ENCODE measurements around the gene ADARB1.
A peak's percentile ranks its signal among the peaks of the same experiment; 100 is the strongest.
"Not testable (repeated sequence)": the region's sequence is repeated elsewhere in the genome, so short reads cannot be mapped to it uniquely, and the experiment has no call there.

The ADARB1 gene

GRCh38 chr21:45134279-45135076 is 60.1 kb downstream of the ADARB1 start:
- no peak for DNase-seq (ENCODE audit: low read depth, low spot score)

GRCh38 chr21:45135122-45135521 is 60.7 kb downstream of the ADARB1 start:
- DNase-seq (ENCODE audit: low read depth, low spot score), result no peak

GRCh38 chr21:45135868-45136267 is 61.5 kb downstream of the ADARB1 start:
- no peak for DNase-seq (ENCODE audit: low read depth, low spot score)

GRCh38 chr21:45136500-45136899 is 62.1 kb downstream of the ADARB1 start:
- no peak for DNase-seq (ENCODE audit: low read depth, low spot score)

GRCh38 chr21:45136927-45137611 is 62.7 kb downstream of the ADARB1 start:
- peak; percentile 49 for DNase-seq (ENCODE audit: low read depth, low spot score)

GRCh38 chr21:45137612-45137937 is 63.2 kb downstream of the ADARB1 start:
- DNase-seq (ENCODE audit: low read depth, low spot score), result no peak

- no peak for DNase-seq (ENCODE audit: low read depth, low spot score)
Measured at GRCh38 chr21:45138199-45139002, 64.0 kb downstream of the ADARB1 start.

GRCh38 chr21:45139003-45139360 is 64.6 kb downstream of the ADARB1 start:
- DNase-seq (ENCODE audit: low read depth, low spot score), result not testable (repeated sequence)

- no peak for DNase-seq (ENCODE audit: low read depth, low spot score)
Measured at GRCh38 chr21:45139473-45139872, 65.1 kb downstream of the ADARB1 start.

GRCh38 chr21:45140346-45140940 is 66.1 kb downstream of the ADARB1 start:
- DNase-seq (ENCODE audit: low read depth, low spot score), result peak; percentile 69

- not testable (repeated sequence) for DNase-seq (ENCODE audit: low read depth, low spot score)
Measured at GRCh38 chr21:45140944-45141343, 66.6 kb downstream of the ADARB1 start.

- no peak for DNase-seq (ENCODE audit: low read depth, low spot score)
Measured at GRCh38 chr21:45141507-45141906, 67.1 kb downstream of the ADARB1 start.

GRCh38 chr21:45142469-45143308 is 68.3 kb downstream of the ADARB1 start:
- DNase-seq (ENCODE audit: low read depth, low spot score), result peak; percentile 83

- no peak for DNase-seq (ENCODE audit: low read depth, low spot score)
Measured at GRCh38 chr21:45143855-45144254, 69.5 kb downstream of the ADARB1 start.

- DNase-seq (ENCODE audit: low read depth, low spot score), result no peak
Measured at GRCh38 chr21:45145146-45145545, 70.8 kb downstream of the ADARB1 start.

- not testable (repeated sequence) for DNase-seq (ENCODE audit: low read depth, low spot score)
Measured at GRCh38 chr21:45145846-45146245, 71.5 kb downstream of the ADARB1 start.

- DNase-seq (ENCODE audit: low read depth, low spot score), result no peak
Measured at GRCh38 chr21:45146306-45146705, 71.9 kb downstream of the ADARB1 start.

- no peak for DNase-seq (ENCODE audit: low read depth, low spot score)
Measured at GRCh38 chr21:45146801-45147200, 72.4 kb downstream of the ADARB1 start.

GRCh38 chr21:45147473-45148315 is 73.3 kb downstream of the ADARB1 start:
- DNase-seq (ENCODE audit: low read depth, low spot score), result no peak

GRCh38 chr21:45148316-45148990 is 74.1 kb downstream of the ADARB1 start:
- no peak for DNase-seq (ENCODE audit: low read depth, low spot score)

All from brain pericyte (primary cell).